ENCODE results near the gene TBC1D22A.
"Not testable (repeated sequence)": the region's sequence is repeated elsewhere in the genome, so short reads cannot be mapped to it uniquely, and the experiment has no call there.

Gene TBC1D22A, protein sequence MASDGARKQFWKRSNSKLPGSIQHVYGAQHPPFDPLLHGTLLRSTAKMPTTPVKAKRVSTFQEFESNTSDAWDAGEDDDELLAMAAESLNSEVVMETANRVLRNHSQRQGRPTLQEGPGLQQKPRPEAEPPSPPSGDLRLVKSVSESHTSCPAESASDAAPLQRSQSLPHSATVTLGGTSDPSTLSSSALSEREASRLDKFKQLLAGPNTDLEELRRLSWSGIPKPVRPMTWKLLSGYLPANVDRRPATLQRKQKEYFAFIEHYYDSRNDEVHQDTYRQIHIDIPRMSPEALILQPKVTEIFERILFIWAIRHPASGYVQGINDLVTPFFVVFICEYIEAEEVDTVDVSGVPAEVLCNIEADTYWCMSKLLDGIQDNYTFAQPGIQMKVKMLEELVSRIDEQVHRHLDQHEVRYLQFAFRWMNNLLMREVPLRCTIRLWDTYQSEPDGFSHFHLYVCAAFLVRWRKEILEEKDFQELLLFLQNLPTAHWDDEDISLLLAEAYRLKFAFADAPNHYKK

DNA sequence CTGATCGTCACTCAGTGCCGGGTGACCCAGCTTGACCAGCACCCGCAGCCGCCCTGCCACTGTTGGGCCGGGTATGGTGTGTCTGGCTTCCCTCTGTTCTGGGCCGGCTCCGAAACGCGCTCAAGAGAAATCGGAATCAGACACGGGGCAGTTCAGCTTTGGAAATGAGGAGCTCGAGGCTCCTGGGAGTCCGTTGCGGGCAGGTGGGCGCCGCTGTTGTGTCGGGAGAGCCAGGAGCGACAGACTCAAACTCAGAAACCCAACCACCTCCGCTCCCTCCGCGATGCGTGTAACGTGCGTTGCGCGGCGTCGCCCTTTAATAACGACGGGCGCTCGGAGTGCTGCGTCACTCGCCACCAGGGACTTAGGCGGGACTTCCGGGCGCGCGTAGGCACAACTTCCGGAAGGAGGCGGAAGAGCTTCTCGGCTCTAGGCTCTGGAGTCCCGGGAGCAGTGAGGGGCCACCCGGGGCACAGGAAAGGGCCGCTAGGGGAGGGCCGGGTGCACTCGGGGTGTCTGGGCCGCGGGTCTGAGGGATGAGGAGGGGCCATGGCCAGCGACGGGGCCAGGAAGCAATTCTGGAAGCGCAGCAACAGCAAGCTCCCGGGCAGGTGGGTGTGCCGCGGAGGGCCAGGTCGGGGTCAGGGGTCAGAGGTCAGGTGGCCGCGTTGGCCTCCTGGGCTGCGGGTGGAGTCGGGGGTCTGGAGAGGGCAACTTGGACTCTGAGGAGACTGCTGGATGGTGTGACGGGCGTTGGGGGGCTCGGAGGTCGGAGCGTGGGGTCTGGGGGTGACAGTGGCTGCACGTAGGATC, at the start of gene TBC1D22A:
Gene TBC1D22A (plus strand): TSS at position 413 of the 813 bp plus-strand sequence. CDS start 137 bp downstream, at position 550.
- peak; percentile 80 for DNase-seq (ENCODE audit: low read depth)

DNA sequence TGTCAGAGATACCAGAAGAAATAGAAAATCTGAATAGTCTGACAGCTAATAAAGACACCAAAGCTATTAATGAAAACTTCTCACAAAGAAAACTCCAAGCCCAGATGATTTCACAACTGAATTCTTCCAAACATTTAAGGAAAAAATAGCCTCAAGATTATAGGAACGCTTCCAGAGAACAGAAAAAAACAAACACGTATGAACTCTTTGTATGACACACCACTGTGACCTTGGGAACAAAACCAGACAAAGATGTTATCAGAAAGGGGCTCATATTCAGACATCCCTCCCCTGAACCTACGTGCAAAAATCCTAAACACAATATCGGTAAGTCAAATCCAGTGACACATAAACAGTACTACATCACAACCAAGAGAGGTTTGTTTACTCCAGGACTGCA, 47.9 kb upstream of the TBC1D22A start:
- no peak for DNase-seq (ENCODE audit: low read depth)

DNA sequence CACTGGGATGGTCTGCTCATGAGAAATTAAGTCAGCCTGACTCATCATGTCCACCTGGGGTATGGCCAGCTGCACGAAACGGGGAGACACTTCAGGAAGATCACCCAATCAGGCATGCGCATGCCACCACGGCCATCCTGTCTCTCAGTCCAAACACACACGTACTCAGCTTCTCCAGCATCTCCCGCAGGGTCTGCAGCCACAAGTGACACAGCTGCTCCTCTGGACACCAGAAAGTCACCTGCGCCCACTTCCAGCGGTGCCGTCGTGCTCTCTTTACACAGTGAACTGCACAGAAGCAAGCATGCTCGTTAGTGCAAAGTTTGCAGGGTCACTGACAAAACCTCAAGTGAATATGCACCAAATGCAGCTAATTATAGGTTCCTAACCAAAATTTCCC, 42.5 kb upstream of the TBC1D22A start:
- DNase-seq (ENCODE audit: low read depth): no peak

DNA sequence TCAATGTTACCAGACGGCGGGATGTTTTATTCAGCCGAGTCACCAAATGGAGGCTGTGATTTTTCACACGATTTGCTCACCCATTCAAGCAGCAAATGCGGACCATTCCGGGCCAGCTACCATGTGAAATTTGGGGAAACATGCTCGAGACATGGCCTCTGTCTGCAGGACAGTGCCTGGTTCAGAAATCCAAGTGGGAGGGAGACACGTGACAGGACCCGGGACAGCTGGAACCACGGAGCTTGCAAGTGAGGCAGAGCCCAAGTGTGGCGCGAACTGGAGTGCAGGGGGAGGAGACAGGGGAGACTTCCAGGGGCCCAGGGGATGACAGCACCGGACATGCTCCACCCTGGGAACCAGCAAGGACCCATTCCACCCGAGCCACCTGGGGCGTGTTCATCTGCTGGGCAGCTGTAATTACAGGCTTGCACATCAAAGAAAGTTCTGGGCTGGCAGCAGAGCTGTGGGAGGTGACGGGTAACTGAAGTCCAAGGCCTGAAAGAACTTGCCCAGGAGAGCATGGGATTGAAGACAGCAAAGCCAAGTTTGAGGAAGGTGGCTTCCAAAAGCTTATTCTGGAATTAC, 40.9 kb upstream of the TBC1D22A start:
- DNase-seq (ENCODE audit: low read depth): no peak

DNA sequence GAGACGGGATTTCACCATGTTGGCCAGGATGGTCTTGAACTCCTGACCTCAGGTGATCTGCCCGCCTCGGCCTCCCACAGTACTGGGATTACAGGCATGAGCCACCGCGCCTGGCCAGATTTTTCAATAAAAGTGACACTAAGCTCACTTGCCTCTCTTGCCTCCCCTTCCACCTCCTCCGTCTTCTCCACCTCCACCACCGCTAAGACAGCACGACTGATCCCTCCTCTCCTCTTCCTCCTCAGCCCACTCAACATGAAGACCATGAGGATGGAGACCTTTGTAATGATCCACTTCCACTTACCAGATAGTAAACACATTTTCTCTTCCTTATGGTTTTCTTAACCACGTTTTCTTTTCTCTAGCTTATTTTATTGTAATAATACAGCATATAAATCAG, 38.6 kb upstream of the TBC1D22A start:
- DNase-seq (ENCODE audit: low read depth): no peak

DNA sequence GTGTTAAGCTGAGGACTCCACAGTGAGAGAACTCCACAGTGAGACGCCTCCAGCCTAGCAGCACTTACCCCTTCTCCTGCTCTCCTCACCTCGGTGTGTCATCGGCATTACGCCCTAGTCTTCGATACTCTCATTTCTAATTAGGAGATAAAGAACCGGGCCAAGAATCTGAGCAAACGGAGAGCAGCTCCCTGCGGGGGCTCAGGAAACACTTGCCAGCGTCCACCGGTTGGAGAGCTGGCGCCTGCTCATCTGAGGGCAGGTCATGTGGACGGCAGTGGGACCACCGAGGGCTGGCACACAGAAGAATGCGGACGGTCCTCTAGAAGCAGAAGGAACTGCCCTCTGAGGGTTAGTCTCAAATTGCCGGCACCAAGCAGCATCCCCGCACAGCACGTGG, 37.4 kb upstream of the TBC1D22A start:
- no peak for DNase-seq (ENCODE audit: low read depth)

DNA sequence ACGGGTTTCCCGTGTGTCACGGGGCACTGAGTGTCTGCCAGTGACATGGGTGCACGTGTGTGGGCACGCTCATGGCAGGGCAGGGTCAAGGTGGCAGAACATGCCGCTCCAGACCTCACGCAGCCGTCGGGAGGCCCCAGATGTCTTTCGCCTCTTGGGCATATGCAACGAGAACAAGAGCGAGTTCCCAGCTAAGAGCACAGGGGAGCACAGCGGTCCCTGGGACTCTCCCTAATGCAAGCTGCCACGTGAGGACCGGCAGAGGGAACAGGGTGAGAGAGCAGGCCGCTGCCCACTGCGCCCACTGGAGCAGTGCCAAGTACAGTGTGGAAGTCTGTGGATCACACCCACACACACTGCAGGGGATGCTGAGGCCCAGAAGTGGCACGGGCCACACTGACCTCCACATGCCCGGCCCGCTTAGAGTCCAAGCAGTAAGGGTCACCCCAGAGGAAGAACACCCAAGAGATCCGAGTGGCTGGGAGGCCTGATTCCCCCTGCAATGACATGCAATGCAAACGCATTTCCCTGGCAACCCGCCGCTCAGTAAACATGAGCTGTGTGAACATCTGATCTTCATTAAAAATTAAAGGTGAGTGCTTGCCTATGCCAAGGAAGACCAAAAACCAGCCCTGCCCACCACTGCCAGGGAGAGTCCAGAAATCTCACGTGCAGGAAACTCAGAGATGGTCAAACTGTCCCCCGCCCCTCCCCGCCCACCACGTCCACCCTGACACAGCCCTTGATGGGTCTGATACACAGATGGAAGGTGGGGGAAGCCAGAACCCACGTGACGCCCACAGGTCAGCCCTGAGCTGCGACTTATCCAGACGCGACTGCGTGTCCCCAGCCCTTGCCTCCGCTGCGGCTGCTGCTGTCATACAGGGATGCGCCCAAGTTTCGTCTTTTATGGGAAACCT, 36.1 kb upstream of the TBC1D22A start:
- peak; percentile 61 for DNase-seq (ENCODE audit: low read depth)

DNA sequence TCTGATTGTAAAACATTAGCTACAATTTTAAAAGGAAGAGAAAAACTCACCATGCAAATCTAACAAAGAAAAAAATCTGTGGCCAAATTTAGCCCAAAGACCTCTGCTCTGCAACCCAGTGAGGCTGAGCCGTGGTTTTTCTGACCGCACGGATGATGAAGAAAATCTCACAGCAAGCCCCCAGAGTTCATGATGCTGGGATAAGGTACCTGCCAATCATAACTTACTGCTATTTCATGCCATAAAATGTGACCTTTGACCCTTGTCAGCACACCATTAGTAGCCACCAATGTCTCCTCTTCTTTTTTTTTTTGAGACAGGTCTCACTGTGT, 35.5 kb upstream of the TBC1D22A start:
- no peak for DNase-seq (ENCODE audit: low read depth)

DNA sequence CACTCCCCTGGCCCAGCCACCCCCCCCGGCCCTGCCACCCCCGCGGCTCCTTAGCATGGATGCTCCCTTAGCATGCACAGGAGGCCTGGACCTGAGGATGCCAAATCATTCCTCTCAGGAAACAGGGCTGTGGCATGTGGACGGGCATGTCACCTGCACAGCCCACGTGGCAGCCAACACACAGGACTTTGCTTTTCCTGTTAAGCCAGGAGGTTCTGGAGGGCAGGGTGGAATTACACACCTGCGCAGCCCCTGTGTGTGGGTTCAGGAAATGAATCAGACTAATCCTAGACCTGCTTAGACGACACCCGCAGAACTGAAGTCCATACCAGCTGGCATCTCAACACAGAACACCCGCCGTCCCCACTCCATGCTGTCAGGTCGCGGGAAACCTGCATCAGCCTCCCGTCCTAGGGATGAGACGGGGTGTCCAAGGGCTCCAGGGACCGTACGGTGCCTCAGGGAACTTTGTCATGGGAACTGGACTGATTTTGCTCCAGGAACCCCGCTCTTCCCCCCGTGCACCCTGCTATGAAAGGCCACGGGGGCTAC, 34.6 kb upstream of the TBC1D22A start:
- DNase-seq (ENCODE audit: low read depth): no peak

DNA sequence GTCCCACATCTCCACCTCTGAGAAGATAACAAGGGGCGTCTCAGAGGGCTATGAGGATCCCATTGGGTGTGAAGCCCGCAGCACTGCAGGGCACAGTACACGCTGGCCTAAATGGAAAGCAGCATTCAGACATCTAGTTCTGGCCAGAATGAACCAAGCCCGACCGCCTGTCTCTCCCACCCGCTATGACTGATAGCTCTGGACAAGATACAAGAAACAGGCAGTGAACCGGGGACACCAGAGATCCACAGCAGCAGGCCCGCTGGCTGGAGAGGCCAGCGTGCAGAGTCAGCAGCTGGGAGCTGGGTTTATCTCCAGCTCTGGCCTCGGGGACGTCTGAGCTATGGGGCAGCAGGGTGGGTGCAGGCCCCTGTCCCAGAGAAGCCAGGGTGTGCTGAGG, 34.0 kb upstream of the TBC1D22A start:
- no peak for DNase-seq (ENCODE audit: low read depth)

DNA sequence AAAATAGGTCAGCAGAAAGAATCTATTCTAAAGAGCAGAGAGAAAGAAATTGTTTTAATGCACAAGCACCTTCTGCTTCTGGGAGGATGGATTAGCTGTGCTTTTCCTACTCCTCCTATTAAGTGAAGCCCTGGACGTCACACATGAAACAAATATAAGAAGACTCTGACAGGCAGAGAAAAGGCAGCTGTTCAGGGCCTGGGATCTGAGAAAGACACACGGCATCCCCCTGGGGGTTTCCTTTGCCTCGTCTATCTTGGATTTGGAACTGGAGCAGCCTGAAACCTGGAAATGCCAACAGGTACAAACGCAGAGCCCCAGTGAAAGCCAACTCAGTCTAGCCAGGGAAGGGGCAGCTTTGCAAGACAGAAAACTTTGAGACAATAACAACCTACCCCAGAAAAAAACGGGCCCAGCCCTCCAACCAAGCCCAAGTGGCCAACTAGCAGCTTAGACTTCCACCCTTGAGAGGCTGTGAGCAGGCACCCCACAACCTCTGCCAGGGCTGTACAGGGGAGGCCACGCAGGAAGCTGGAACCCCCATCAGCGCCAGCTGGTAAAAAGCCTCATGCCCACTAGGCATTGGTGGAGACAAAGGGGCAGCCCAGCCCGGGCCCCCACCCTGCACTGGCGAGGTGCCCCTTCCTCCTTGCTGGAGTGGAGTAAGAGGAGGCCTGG, 31.7 kb upstream of the TBC1D22A start:
- DNase-seq (ENCODE audit: low read depth): no peak

DNA sequence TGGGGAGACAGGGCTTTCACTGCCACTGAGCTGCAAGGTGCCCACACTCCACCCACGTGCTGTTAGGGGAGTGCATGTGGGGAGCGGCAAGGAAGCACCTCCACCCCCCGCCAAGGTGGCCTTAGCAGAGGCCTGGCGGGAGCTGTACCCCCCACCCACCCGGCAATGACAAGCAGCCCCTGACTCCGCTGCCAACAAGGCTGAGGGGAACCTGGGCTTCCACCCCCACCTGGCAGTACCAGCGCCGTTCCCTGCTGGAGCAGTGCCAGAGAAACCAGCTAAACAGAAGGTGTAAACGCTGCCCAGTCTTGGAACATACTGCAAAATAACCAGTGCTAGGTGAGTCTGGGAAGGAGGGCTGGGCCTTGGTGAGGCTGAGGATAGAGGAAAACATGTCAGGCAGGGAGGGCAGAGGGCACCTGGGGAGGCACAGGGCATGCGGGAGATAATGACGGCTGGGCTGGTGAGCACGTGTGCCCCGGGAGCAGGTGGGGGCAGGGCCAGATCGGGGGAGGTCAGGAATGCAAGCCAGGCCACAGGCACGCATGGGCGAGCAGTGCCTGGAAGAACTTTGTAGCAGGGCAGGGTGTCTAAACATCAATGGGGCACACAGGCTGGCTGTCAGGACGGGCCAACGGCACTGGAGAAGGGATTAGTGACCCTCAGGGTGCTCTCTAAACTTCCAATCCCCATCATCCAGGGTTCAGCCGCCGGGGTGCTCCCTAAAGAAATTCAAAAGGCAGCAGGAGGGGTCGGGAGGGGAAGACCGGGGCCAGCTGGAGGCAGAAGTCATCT, 31.0 kb upstream of the TBC1D22A start:
- DNase-seq (ENCODE audit: low read depth): no peak

DNA sequence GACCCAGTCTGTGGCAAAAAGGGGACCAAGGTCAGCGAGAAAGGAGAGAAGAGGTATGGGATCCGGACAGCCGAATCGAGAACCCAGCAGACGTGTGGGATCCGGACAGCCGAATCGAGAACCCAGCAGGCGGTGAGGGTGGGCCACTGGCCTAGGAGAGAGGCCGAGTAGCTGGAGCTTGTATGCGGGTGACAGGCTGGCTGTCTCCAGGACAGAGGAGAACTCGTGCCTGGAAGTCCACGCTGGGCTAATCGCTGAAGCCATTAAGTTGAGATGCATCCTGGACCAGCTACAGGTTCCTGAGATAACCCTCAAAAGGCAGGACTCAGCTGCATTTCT, 30.4 kb upstream of the TBC1D22A start:
- no peak for DNase-seq (ENCODE audit: low read depth)

DNA sequence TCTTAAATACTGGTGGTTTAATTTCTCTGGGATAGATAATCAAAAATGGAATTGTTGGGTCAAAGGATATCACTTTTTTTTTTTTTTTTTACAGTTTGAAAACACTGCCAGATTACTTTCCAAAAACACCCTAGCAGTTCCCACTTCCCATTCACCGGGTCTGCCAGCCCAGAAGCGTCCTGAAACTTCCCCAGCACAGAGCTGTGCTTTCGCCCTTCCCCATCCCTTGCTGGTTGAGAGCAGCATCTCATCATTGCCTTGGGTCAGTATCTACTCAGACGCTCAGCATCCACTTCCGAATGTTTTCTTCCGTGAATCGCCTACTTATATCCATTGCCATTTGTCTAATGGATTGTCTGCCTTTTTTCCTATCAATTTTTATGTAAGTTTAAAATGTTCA, 29.9 kb upstream of the TBC1D22A start:
- no peak for DNase-seq (ENCODE audit: low read depth)

DNA sequence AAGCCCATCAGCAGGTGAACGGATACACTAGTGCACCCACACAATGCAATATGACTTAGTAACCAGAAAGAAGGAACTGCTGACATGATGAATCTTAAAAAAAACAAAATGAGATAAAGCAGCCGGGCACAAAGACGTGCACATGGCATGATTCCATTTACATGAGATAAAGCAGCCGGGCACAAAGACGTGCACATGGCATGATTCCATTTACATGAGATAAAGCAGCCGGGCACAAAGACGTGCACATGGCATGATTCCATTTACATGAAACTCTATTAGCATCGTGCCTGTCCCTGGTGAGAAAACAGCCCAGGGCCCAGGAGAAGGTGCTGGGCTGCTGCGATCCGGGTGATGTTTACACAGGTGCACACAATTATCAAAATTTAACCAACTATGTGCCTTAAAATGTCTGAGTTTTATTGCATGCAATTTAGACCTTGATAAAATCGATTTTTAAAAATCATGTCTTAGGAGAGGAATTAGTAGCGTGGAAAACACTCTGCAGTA, 28.2 kb upstream of the TBC1D22A start:
- DNase-seq (ENCODE audit: low read depth): not testable (repeated sequence)

DNA sequence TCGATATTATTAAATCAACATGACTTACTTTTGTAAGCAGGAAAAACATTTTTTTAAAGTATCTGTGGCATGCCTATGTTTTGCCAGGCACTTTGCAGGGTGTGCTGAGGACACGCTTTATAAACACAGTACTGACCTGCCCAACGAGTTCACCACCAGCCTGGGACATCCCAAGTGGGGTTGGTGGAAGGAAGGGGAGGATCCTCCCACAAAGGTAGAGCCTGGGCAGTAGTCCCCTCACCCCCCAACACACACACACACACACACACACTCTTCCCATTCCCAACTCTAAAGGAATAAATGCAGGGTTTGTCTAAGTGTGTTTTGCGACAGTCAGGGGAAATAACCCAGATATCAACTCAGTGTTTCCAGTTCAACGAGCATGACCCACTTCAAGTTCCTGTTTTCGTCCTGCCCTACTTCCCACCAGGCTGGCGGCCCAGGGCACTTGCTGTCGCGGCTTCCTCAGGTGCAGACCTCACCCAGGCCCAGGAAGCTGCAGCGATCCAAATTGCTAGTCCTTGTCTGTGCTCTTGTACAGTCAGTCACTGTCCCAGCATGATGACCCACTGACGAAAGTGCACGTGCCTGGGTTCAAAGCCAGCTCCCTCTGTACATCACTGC, 27.5 kb upstream of the TBC1D22A start:
- no peak for DNase-seq (ENCODE audit: low read depth)

DNA sequence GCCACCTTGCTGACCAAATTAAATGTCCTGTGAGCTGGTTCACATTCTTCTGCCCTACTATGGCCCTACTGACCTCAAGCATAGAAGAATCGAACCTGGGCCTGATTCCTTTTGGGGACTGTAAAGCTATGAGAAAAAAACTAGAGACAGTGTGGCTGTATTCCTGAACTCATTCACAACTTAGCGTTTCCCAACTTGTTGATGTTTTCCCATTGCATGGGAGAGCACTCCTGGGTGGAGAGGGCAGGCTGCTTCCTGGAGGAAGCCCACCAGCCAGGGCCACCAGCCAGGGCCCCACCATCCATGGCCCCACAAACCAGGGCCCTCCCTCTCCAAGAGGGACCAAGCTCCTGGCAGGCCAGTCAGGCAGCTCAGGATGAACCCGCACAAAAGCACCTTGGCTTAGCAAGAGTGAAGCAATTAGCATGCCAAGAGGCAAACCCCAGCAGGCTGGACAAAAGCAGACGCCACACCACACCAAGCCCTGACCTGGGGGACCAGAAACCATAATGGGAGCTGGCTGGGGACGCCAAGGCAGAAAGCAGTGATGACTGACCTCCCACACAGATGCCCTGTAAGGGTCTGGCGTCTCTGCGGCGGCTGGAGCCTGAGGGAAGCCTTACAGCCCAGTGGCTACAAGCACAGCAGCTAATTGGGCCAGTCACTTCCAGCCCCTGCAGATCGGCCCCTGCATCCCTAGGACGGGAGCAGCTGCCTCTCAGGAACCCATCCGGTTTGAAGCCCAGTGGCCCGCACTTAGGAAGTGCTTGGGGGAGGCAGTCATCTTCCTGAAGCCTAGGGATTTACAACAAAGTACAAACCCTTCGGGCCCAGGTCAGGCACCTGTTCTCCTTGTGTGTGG, 26.5 kb upstream of the TBC1D22A start:
- DNase-seq (ENCODE audit: low read depth): no peak

DNA sequence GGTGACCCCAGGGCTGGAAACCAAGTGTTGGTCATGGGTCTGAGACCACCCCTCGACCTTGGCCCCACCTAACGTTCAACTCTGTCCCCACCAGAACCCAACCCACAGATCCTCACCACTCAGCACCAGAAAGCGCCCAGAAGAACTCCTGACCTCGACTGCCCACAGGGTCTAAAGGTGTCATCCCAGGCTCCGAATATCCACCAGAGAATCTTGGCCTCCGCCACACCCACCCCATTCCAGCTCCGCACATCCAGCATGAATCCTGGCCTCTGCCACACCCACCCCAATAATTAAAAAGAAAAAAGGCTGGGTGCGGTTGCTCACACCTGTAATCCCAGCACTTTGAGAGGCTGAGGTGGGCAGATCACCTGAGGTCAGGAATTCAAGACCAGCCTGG, 25.7 kb upstream of the TBC1D22A start:
- DNase-seq (ENCODE audit: low read depth): no peak
